ENCODE measurements around the gene MCF2. TPM values are rescaled to one million over a fixed set of nuclear protein-coding genes. Genes with fewer than 3 reads are reported as not detected.

Gene MCF2
- total RNA-seq, 2 donors from 2014 or later: 0.37 to 0.46 TPM

GRCh38 chrX:139563251-139563650 is 144.7 kb downstream of the MCF2 start:
- H3K36me3 Mint-ChIP-seq (ENCODE audit: insufficient read depth in 2 of 2): no peaks in the 10 kb centered on the region
- H3K27ac Mint-ChIP-seq: no peak overlapping the region
- no peaks in the 10 kb centered on the region for H3K4me1 Mint-ChIP-seq (ENCODE audit: low read depth)
- H3K27me3 Mint-ChIP-seq (ENCODE audit: low read depth): peaks cover 21% of the 10 kb centered on the region
- DNase-seq (no peak), ATAC-seq (replicated peaks in 1 of 2) (no peak)
- no peak overlapping the region for H3K4me3 Mint-ChIP-seq
- H3K9me3 Mint-ChIP-seq: no peaks in the 10 kb centered on the region

- Mint-ChIP-seq H3K36me3 (ENCODE audit: insufficient read depth in 2 of 2) (no peaks in the 10 kb centered on the region), H3K9me3 (no peaks in the 10 kb centered on the region), H3K27ac (no peak overlapping the region), H3K4me1 (ENCODE audit: low read depth) (no peaks in the 10 kb centered on the region), H3K4me3 (no peak overlapping the region), H3K27me3 (ENCODE audit: low read depth) (peaks cover 16% of the 10 kb centered on the region)
- ATAC-seq (replicated peaks in 1 of 2) (no peak), DNase-seq (no peak)
Observed at GRCh38 chrX:139560221-139560620, 147.7 kb downstream of the MCF2 start.

GRCh38 chrX:139559383-139560042 is 148.5 kb downstream of the MCF2 start:
- Mint-ChIP-seq H3K4me3 (no peak overlapping the region), H3K27me3 (ENCODE audit: low read depth) (peaks cover 19% of the 10 kb centered on the region), H3K4me1 (ENCODE audit: low read depth) (peaks cover 4% of the 10 kb centered on the region), H3K9me3 (no peaks in the 10 kb centered on the region), H3K27ac (no peak overlapping the region), H3K36me3 (ENCODE audit: insufficient read depth in 2 of 2) (no peaks in the 10 kb centered on the region)
- ATAC-seq (replicated peaks in 1 of 2) (peak in 1 of 2 donors; percentile 38), DNase-seq (peak; percentile 5 to 22)

GRCh38 chrX:139554991-139555675 is 152.8 kb downstream of the MCF2 start:
- ATAC-seq (replicated peaks in 1 of 2) (no peak), DNase-seq (no peak)
- Mint-ChIP-seq H3K36me3 (ENCODE audit: insufficient read depth in 2 of 2) (no peaks in the 10 kb centered on the region), H3K4me1 (ENCODE audit: low read depth) (peaks cover 12% of the 10 kb centered on the region), H3K27ac (no peak overlapping the region), H3K27me3 (ENCODE audit: low read depth) (peaks cover 41% of the 10 kb centered on the region), H3K4me3 (no peak overlapping the region), H3K9me3 (no peaks in the 10 kb centered on the region)

- Mint-ChIP-seq H3K4me1 (ENCODE audit: low read depth) (peaks cover 12% of the 10 kb centered on the region), H3K4me3 (no peak overlapping the region), H3K36me3 (ENCODE audit: insufficient read depth in 2 of 2) (no peaks in the 10 kb centered on the region), H3K27me3 (ENCODE audit: low read depth) (peaks cover 41% of the 10 kb centered on the region), H3K9me3 (no peaks in the 10 kb centered on the region), H3K27ac (no peak overlapping the region)
- no peak for DNase-seq
- ATAC-seq (replicated peaks in 1 of 2): no peak
Observed at GRCh38 chrX:139554376-139554775, 153.6 kb downstream of the MCF2 start.

- Mint-ChIP-seq H3K9me3 (no peaks in the 10 kb centered on the region), H3K27me3 (ENCODE audit: low read depth) (peaks cover 18% of the 10 kb centered on the region), H3K27ac (no peak overlapping the region), H3K36me3 (ENCODE audit: insufficient read depth in 2 of 2) (no peaks in the 10 kb centered on the region), H3K4me3 (no peak overlapping the region), H3K4me1 (ENCODE audit: low read depth) (no peaks in the 10 kb centered on the region)
- ATAC-seq (replicated peaks in 1 of 2) (no peak), DNase-seq (no peak)
Observed at GRCh38 chrX:139544591-139544990, 163.4 kb downstream of the MCF2 start.

- H3K4me1 Mint-ChIP-seq (ENCODE audit: low read depth): no peaks in the 10 kb centered on the region
- peaks cover 19% of the 10 kb centered on the region for H3K27me3 Mint-ChIP-seq (ENCODE audit: low read depth)
- H3K9me3 Mint-ChIP-seq: no peaks in the 10 kb centered on the region
- H3K4me3 Mint-ChIP-seq: no peak overlapping the region
- no peaks in the 10 kb centered on the region for H3K36me3 Mint-ChIP-seq (ENCODE audit: insufficient read depth in 2 of 2)
- no peak overlapping the region for H3K27ac Mint-ChIP-seq
- no peak for ATAC-seq (replicated peaks in 1 of 2)
- no peak for DNase-seq
Observed at GRCh38 chrX:139543920-139544319, 164.0 kb downstream of the MCF2 start.

- H3K36me3 Mint-ChIP-seq (ENCODE audit: insufficient read depth in 2 of 2): no peaks in the 10 kb centered on the region
- no peaks in the 10 kb centered on the region for H3K9me3 Mint-ChIP-seq
- ATAC-seq (replicated peaks in 1 of 2) (no peak), DNase-seq (no peak)
- no peak overlapping the region for H3K4me3 Mint-ChIP-seq
- H3K27ac Mint-ChIP-seq: no peak overlapping the region
- peaks cover 24% of the 10 kb centered on the region for H3K27me3 Mint-ChIP-seq (ENCODE audit: low read depth)
- H3K4me1 Mint-ChIP-seq (ENCODE audit: low read depth): no peaks in the 10 kb centered on the region
Observed at GRCh38 chrX:139542652-139543051, 165.3 kb downstream of the MCF2 start.

- ATAC-seq (replicated peaks in 1 of 2) (no peak), DNase-seq (no peak)
- H3K9me3 Mint-ChIP-seq: no peaks in the 10 kb centered on the region
- peak overlapping the region; percentile 68 for H3K27ac Mint-ChIP-seq
- no peak overlapping the region for H3K4me3 Mint-ChIP-seq
- H3K4me1 Mint-ChIP-seq (ENCODE audit: low read depth): no peaks in the 10 kb centered on the region
- H3K36me3 Mint-ChIP-seq (ENCODE audit: insufficient read depth in 2 of 2): no peaks in the 10 kb centered on the region
- peaks cover 34% of the 10 kb centered on the region for H3K27me3 Mint-ChIP-seq (ENCODE audit: low read depth)
Observed at GRCh38 chrX:139538907-139539790, 168.8 kb downstream of the MCF2 start.

- DNase-seq (no peak), ATAC-seq (replicated peaks in 1 of 2) (no peak)
- H3K9me3 Mint-ChIP-seq: no peaks in the 10 kb centered on the region
- no peaks in the 10 kb centered on the region for H3K4me1 Mint-ChIP-seq (ENCODE audit: low read depth)
- H3K4me3 Mint-ChIP-seq: no peak overlapping the region
- peaks cover 24% of the 10 kb centered on the region for H3K27me3 Mint-ChIP-seq (ENCODE audit: low read depth)
- H3K36me3 Mint-ChIP-seq (ENCODE audit: insufficient read depth in 2 of 2): no peaks in the 10 kb centered on the region
- H3K27ac Mint-ChIP-seq: no peak overlapping the region
Observed at GRCh38 chrX:139533444-139533843, 174.5 kb downstream of the MCF2 start.

- no peaks in the 10 kb centered on the region for H3K36me3 Mint-ChIP-seq (ENCODE audit: insufficient read depth in 2 of 2)
- H3K9me3 Mint-ChIP-seq: no peaks in the 10 kb centered on the region
- no peak overlapping the region for H3K4me3 Mint-ChIP-seq
- DNase-seq: no peak
- ATAC-seq (replicated peaks in 1 of 2): no peak
- no peaks in the 10 kb centered on the region for H3K4me1 Mint-ChIP-seq (ENCODE audit: low read depth)
- H3K27ac Mint-ChIP-seq: no peak overlapping the region
- H3K27me3 Mint-ChIP-seq (ENCODE audit: low read depth): peaks cover 23% of the 10 kb centered on the region
Observed at GRCh38 chrX:139532834-139533233, 175.1 kb downstream of the MCF2 start.

Data from activated T-cell treated with anti-CD3 and anti-CD28 coated beads, Interleukin-2, amount 50 U/mL, for 72 hours (primary cell).